GM18499 (cell line): ENCODE measurements around the gene DHX30.

Experiments
- ATAC-seq: cut with Tn5 transposase; IDR thresholded peaks from one replicate; pipeline ENCODE4 v1.9.1; 2021; ENCODE audit warnings: moderate number of reproducible peaks; ENCODE audit not compliant: insufficient read depth, unreplicated experiment

DHX30 gene

DNA sequence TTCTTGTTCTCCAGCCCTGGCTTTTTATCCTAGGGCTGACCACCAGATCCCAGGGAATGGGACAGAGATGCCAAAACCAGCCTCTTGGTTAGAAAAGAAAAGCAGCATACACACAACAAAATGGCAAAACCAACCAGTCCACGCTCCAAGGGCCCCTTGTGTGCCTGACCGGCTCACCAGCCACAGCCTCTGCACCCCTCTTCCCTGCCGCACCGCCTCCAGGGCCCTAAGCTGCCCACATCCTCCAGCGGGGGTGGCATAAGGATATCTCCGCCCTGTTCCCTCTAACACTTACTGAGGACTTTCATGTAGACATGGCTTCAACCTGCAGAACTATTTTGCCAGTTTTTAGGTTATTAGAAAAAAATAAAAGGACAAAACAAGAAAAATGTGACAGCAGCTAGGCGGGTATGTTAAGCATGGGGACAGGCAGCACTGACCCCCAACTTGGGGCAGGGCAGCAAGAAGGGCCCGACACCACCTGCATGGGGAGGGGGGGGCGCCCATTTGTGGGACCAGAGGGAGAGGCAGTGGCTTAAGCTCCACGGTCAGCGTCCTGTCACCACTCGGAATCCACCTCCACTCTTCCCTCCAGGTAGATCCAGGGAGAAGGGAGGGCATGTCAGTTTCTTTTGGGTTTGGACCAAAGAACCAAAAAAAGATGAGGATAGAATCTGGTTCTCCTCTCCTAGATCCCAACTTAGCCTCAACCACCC lies 49.1 kb downstream of the DHX30 start:
- ATAC-seq = no peak

GRCh38 chr3:47852604-47853602 lies 50.0 kb downstream of the DHX30 start:
- no peak for ATAC-seq

GRCh38 chr3:47854267-47854666 lies 51.3 kb downstream of the DHX30 start:
- no peak for ATAC-seq

GRCh38 chr3:47854720-47855455 lies 52.0 kb downstream of the DHX30 start:
- ATAC-seq = no peak

DNA sequence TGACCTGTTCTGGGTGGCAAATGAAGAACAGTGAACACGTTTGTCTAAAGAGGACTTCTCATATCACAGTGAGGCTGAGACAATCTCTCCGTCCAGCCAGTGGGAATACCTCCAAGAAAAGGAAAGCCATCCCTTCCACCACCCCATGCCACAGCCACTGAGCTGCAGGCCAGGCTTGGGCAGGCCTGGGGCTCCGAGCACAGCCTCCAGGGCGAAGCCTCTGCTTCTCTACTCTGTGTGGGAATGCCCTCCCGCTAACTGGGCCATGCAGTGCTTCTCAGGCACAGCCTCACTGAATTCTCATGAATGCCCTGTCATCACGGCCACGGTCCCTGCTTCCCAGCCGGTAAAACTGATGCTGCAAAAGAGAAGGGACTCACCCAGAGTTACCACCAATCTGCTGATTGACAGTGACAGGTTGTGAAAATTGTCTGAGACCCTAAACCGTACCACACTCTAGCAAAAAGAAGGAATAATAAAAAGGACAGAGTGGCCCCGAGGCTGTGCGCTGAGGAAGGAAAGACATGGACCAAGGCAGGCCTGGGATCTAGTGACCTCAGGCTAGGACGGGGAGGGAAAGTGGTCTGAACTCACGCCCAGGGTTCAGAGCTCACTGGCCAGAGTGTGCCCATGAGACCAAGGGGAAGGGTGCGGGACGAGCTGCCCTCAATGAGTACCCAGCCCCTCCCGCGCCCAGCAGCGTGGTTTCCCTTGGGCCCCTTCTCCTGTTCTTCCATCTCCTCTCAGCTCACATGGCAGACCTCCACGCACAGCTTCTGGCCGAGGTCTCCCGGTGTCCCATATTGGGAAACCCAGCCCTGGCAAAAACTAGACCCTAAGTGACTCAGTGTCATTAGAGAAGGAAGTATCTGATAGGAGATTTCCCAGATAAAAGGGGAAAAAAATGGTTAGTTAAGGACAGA lies 52.8 kb downstream of the DHX30 start:
- ATAC-seq = no peak

DNA sequence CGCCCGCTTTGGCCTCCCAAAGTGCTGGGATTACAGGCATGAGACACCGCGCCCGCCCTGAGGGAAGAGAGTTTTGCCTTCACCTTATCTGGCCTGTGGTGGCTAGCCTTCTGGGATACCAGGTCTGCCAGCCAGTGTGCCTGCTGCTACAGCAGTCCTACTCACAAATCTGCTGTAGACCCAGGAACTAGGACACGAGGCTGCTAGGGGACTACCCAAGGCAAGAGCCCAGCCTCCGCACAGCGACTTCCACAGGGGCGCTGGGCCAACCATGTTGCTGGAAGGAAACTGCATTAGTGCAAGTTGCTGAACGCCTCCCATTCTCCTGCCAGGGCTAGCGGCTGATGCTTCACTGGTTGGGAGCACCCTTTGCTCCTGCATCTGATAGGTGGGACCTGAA lies 53.7 kb downstream of the DHX30 start:
- no peak for ATAC-seq

- ATAC-seq = no peak
These were observed 54.2 kb downstream of the DHX30 start for GRCh38 chr3:47857151-47857550.

DNA sequence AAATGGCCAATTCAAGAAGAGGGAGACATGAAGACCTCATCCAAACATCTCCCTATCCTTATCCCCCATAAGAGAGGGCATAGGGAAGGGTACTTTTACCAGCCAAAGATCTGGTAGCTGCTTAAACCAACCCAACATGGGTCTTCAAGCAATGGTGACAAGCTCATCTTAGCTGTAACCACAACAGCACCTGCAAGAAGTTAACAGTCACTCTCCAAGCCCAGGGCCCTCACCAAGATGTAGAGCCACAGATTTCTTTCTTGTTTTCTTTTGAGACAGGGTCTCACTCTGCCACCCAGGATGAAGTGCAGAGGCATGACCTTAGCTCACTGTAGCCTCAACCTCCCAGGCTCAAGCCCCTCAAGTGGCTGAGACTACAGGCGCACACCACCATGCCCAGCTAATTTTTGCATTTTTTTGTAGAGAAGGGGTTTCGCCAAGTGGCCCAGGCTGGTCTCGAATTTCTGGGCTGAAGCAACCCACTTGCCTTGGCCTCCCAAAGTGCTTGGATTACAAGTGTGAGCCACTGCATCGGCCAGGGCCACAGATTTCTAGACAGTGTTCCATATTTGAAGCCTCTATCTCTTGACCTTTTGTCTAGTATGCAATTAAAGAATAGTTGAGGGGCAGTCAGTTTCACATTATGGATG lies 57.1 kb downstream of the DHX30 start:
- no peak for ATAC-seq

DNA sequence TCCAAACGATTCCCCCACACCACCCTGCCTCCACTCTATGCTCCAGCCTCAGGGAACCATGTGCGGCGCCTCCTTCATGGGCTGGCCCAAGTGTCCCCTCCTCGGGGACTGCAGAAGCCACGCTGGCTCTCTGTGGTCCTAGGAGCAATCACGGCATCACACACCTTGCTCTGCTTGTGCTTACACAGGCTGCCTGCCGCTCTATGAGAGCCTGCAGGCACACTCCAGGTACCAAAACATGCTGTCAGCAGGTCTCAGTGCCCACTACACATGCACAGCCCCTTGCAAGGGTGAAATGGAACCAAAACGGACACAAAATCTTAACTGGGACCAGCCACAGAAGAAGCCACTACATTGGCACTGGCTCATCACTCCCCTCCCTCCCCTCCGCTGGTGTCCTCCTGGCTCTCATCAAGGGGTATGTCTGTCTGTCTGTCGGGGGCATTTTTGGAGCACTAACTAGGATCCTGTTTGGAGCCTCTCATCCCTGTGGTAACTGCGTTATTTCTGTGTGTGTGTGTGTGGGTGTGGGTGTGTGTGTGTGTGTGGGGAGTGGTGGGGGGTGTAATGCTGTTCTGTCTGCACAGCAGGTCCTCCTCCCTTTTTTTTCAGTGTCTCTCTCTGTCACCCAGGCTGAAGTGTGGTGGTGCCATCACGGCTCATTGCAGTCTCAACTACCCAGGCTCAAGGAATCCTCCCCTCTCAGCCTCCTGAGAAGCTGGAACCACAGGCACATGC lies 60.6 kb downstream of the DHX30 start:
- ATAC-seq = no peak

DNA sequence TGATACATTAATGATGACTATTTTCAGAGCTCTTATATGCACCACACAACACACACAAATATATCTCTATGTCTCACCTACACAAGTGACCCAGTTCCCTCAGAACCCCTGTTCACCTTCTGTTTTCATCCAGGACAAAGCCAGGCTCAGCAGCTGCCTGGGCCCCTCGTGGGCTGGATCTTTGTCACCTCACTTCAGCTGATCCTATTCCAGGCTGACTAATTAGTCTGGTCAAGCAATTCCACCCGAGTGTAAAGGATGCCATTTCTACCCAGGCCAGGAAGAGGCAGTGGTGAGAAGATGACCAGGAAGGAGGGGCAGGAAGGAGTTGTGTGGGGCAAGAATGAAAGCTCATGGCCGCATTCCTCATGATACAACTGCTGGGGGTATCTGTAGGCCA lies 62.3 kb downstream of the DHX30 start:
- ATAC-seq = no peak

GRCh38 chr3:47867451-47868044 lies 64.6 kb downstream of the DHX30 start:
- ATAC-seq = no peak

GRCh38 chr3:47868306-47868705 lies 65.4 kb downstream of the DHX30 start:
- ATAC-seq = no peak

- ATAC-seq = no peak
These were observed 67.2 kb downstream of the DHX30 start for GRCh38 chr3:47870156-47870555.

GRCh38 chr3:47870702-47871260 lies 67.8 kb downstream of the DHX30 start:
- no peak for ATAC-seq

DNA sequence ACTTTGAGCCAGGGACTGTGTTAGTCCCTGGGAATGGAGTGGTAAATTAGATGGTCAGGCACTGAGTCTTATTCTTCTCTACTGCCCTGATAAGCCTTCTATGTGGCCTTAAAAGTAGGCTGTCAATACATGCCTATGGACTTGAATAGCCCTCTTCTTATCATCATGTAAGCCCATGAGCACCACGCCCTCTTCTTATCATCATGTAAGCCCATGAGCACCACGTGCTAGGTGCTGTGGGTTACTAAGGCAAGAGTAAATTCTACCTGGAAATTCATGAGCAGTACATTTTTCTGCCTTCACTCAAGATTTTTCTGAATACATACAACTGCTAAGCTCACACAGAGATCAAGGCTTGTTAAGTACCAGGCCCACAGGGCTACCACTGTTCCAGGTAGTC lies 68.5 kb downstream of the DHX30 start:
- ATAC-seq = no peak

DNA sequence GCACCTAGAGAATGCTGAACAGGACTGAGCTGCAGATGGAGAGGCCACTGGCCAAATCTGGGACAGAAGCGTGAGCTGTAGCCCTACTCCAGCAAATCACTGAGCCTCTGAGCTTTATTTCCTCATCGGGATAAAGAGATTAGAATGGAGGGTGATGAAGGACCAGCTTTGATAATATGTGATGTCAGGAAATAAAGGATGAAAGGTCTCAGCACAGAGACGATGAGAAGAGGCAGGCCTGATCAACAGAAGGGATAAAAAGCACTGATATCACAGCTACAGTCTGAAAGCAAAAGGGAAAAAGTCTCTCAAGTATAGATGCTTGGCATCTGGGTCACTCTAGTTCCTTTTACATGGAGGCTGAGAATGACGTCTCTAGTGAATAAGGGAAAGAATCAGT lies 70.0 kb downstream of the DHX30 start:
- no peak for ATAC-seq

DNA sequence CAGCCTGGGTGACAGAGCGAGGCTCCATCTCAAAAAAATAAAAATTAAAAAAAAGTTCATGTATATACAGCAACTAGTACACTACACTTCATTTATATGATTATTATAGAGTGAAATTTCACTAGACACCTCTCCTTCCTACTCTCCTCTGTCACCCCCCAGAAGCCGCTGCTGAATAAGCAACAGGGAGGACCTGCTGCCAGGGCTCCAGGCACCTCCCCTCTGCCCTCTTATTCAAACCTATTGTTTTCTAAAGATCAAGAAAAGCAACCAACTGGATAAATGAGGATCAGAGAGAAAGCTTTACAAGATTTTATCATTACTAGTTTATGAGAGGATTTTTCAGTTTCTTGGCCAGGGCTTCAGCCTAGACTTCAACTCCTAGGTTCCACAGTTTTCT lies 71.5 kb downstream of the DHX30 start:
- ATAC-seq = no peak

DNA sequence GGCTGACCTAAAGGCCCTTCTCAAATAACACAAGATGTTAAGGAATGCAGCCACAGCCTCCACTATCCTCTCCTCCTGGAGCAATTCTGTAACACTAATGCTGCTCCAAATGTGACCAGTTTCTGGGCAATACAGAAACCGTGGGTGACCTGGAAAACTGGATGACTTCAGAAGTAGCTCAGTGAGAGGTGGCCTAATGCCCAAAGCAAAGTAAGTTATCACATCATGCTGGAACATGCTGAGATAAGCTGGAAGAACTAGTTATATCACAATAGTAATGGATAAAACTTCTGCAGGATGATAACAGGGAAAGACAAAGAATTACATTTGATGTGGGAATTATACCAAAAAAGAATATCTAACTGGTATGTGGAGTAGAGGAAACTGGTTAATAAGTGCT lies 72.0 kb downstream of the DHX30 start:
- ATAC-seq = no peak
